Activated B cell treated with CpG ODN at 0.5 μM for 24 hours (primary cell): Measurements from ENCODE around the gene ADAM22. TPM values are rescaled to one million over a fixed set of nuclear protein-coding genes. Genes with fewer than 3 reads are reported as not detected.

Source experiments
- ATAC-seq: fragments of 200-7000 bp; cut with Tn5 transposase; one replicate; pipeline ENCODE4 v1.10.0; 2021; ENCODE audit warnings: low read depth, mild to moderate bottlenecking, moderate library complexity
- CTCF ChIA-PET: fragments of 350-600 bp; sonication (Branson Sonifier 250); formaldehyde crosslinking; loops from one replicate; lab custom pipeline; 2021; ENCODE audit warnings: antibody characterized with exemption; lab: Charles Lee
- POLR2A ChIA-PET: fragments of 350-600 bp; sonication (Branson Sonifier 250); formaldehyde crosslinking; loops from one replicate; lab custom pipeline; 2021; ENCODE audit warnings: antibody characterized with exemption; lab: Charles Lee
- DNase-seq: peaks from one replicate; pipeline ENCODE4 v3.0.0; 2022
- H3K27ac Mint-ChIP-seq: one replicate; pipeline ENCODE4 v1.8.0; 2020; ENCODE audit warnings: mixed read lengths
- H3K27me3 Mint-ChIP-seq: one replicate; pipeline ENCODE4 v1.8.0; 2021; ENCODE audit warnings: mixed read lengths
- H3K36me3 Mint-ChIP-seq: one replicate; pipeline ENCODE4 v1.8.0; 2021; ENCODE audit warnings: low read depth, mixed read lengths
- H3K4me1 Mint-ChIP-seq: one replicate; pipeline ENCODE4 v1.8.0; 2021; ENCODE audit warnings: mixed read lengths
- H3K4me3 Mint-ChIP-seq: one replicate; pipeline ENCODE4 v1.8.0; 2020; ENCODE audit warnings: mild to moderate bottlenecking, mixed read lengths
- H3K9me3 Mint-ChIP-seq: one replicate; pipeline ENCODE4 v1.8.0; 2020; ENCODE audit warnings: mixed read lengths
- intact Hi-C: fragments of 100-400 bp; cut with micrococcal nuclease; formaldehyde crosslinking; loops from one replicate; pipeline ENCODE4 v1.15.1; 2024
- total RNA-seq: library from RNA; stranded (reverse); gene quantifications from 2 replicates; pipeline ENCODE4 v1.2.3, GENCODE V29; 2022
- TF ChIP-seq, protein P1 (sequence below): fragments of 200-600 bp; IDR thresholded peaks from one replicate; pipeline ENCODE4 v1.8.0; 2022; ENCODE audit warnings: antibody characterized with exemption, mild to moderate bottlenecking

ADAM22 gene
- total RNA-seq, 1 donor from 2014 or later = 0.71 TPM

DNA sequence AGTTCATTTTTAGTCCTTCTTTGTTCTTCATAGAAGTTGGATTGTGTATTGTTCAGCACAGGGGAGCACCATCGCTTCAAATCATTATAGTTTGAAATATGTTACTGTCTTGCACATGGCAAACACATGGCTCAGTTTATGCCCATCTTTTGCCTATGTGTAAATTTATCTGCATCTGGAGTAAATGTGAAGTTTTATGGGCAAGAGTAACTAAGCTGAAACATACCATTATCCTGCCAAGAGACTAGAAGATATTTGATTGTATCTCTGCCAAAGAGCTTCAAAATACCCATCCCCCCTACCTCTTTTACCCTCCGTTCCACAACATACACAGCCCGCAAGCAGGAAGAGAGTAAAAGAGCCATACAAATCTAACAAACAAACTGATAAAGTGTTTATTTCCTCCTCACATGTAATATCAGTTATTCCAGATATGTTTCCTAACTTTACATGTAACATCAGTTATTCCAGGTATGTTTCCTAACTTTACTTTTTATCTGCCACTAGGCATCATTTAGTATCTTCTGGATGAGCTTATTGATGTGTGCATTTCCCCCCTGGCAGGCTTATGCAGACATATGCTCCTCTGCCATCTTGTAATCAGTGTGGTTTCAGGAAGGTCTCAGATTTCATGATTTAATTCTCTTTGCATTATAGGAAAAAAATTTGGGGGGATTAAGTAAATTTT lies 158.1 kb downstream of the ADAM22 start:
- Mint-ChIP-seq H3K27me3 (peaks cover 5% of the 10 kb centered on the region), H3K4me3 (no peak overlapping the region), H3K36me3 (no peaks in the 10 kb centered on the region), H3K9me3 (no peaks in the 10 kb centered on the region), H3K4me1 (no peaks in the 10 kb centered on the region), H3K27ac (no peak overlapping the region)
- ChIA-PET POLR2A (no interaction called here), CTCF (no interaction called here)
- no peak for ATAC-seq
- DNase-seq = no peak
- TF ChIP-seq, protein P1, sequence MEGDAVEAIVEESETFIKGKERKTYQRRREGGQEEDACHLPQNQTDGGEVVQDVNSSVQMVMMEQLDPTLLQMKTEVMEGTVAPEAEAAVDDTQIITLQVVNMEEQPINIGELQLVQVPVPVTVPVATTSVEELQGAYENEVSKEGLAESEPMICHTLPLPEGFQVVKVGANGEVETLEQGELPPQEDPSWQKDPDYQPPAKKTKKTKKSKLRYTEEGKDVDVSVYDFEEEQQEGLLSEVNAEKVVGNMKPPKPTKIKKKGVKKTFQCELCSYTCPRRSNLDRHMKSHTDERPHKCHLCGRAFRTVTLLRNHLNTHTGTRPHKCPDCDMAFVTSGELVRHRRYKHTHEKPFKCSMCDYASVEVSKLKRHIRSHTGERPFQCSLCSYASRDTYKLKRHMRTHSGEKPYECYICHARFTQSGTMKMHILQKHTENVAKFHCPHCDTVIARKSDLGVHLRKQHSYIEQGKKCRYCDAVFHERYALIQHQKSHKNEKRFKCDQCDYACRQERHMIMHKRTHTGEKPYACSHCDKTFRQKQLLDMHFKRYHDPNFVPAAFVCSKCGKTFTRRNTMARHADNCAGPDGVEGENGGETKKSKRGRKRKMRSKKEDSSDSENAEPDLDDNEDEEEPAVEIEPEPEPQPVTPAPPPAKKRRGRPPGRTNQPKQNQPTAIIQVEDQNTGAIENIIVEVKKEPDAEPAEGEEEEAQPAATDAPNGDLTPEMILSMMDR = no peak
- intact Hi-C loops = no loop called here

DNA sequence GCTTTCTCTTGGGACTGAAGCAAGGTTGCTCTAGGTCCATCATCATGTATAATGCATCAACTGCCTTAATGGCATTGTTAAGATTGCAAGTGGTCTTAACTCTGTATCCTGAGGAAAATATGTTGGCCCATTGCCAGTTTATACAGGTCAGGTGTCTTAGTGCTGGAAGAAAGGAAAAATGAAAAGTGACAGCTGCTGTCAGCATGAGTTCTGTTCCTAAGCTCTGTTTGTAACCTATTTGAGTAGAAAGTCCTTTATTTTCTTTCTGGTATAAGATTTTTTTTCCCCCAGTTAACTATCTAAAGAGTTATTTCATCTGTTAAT lies 158.6 kb downstream of the ADAM22 start:
- Mint-ChIP-seq H3K9me3 (no peaks in the 10 kb centered on the region), H3K27me3 (peaks cover 5% of the 10 kb centered on the region), H3K4me3 (no peak overlapping the region), H3K27ac (no peak overlapping the region), H3K4me1 (no peaks in the 10 kb centered on the region), H3K36me3 (no peaks in the 10 kb centered on the region)
- POLR2A ChIA-PET = no interaction called here
- CTCF ChIA-PET = no interaction called here
- ATAC-seq (no peak), DNase-seq (no peak)
- TF ChIP-seq, protein P1 = no peak
- intact Hi-C loops = no loop called here

DNA sequence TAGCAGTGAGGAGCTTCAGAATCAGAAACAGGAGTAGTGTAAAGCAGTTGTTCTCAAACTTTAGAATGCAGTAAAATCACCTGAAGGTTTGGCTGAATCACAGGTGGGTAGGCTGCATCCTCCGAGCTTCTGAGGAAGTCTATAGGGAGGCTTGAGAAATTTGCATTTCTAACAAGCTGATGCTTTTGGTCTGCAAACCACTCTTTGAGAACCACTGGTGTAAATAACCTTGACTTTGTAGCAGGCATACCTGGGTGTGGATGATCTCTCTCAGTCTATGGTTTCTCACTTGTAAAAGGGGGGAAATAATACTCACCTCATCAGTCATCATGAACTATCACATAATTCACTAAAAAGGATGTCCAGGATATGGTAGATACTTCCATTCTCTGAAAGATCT lies 167.7 kb downstream of the ADAM22 start:
- intact Hi-C loops = no loop called here
- no peak for DNase-seq
- CTCF ChIA-PET = no interaction called here
- H3K4me1 Mint-ChIP-seq = no peaks in the 10 kb centered on the region
- H3K4me3 Mint-ChIP-seq = no peak overlapping the region
- H3K27ac Mint-ChIP-seq = no peak overlapping the region
- TF ChIP-seq, protein P1 = no peak
- no peaks in the 10 kb centered on the region for H3K36me3 Mint-ChIP-seq
- no peaks in the 10 kb centered on the region for H3K9me3 Mint-ChIP-seq
- no peaks in the 10 kb centered on the region for H3K27me3 Mint-ChIP-seq
- POLR2A ChIA-PET = no interaction called here
- no peak for ATAC-seq

DNA sequence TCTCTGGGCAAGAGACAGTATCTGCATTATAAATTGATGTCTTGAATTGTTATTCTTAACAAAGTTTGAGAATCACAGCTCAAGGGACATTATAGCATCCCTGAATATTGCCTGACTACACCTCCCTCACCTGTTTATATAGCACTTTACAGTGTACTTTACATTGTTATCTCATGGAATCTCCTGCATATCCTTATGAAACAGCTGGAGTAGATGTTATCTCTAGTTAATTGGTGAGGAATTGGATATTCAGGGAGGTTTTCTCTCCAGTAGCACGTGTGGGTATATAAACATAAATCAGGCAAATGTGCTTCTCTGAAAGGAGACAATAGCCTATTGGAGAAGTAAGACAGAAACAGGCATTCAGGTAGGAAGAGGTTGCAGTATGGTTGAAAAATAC lies 168.6 kb downstream of the ADAM22 start:
- H3K4me3 Mint-ChIP-seq = no peak overlapping the region
- TF ChIP-seq, protein P1 = no peak
- DNase-seq (no peak), ATAC-seq (no peak)
- no peaks in the 10 kb centered on the region for H3K36me3 Mint-ChIP-seq
- no peaks in the 10 kb centered on the region for H3K4me1 Mint-ChIP-seq
- H3K27ac Mint-ChIP-seq = no peak overlapping the region
- no peaks in the 10 kb centered on the region for H3K27me3 Mint-ChIP-seq
- ChIA-PET CTCF (no interaction called here), POLR2A (no interaction called here)
- no peaks in the 10 kb centered on the region for H3K9me3 Mint-ChIP-seq
- intact Hi-C loops = no loop called here

- no peak overlapping the region for H3K27ac Mint-ChIP-seq
- H3K4me1 Mint-ChIP-seq = no peaks in the 10 kb centered on the region
- no peak overlapping the region for H3K4me3 Mint-ChIP-seq
- H3K36me3 Mint-ChIP-seq = no peaks in the 10 kb centered on the region
- H3K9me3 Mint-ChIP-seq = no peaks in the 10 kb centered on the region
- DNase-seq = no peak
- intact Hi-C loops = no loop called here
- ChIA-PET CTCF (no interaction called here), POLR2A (no interaction called here)
- no peak for ATAC-seq
- TF ChIP-seq, protein P1 = no peak
- no peaks in the 10 kb centered on the region for H3K27me3 Mint-ChIP-seq
Measured at GRCh38 chr7:88104732-88105131, 170.7 kb downstream of the ADAM22 start.
